Panc1 (cell line): Measurements from ENCODE around the gene ANKRD18B. TPM values are rescaled to one million over a fixed set of nuclear protein-coding genes. Genes with fewer than 3 reads are reported as not detected.
A peak's percentile ranks its signal among the peaks of the same experiment; 100 is the strongest.
"Not testable (repeated sequence)": the region's sequence is repeated elsewhere in the genome, so short reads cannot be mapped to it uniquely, and the experiment has no call there.

Experiments
- ATAC-seq: fragments of 200-7000 bp; cut with Tn5 transposase; 2 replicates; pipeline ENCODE4 v1.9.1; 2020; ENCODE audit warnings: mild to moderate bottlenecking, moderate library complexity
- BruUV-seq: library from RNA; stranded (reverse); fragments of 400-500 nt; replicated peaks from 2 replicates; lab custom pipeline; 2021; lab: Mats Ljungman, UMichigan
- CTCF ChIA-PET: fragments of 300-600 bp; sonication (Branson Sonifier 250); formaldehyde crosslinking; loops from one replicate; lab custom pipeline; 2022; ENCODE audit warnings: antibody characterized with exemption; lab: Charles Lee
- POLR2A ChIA-PET: fragments of 300-600 bp; sonication (Branson Sonifier 250); formaldehyde crosslinking; loops from one replicate; lab custom pipeline; 2022; ENCODE audit warnings: antibody characterized with exemption; lab: Charles Lee
- DNase-seq: peaks from one replicate; pipeline ENCODE4 v3.0.0-alpha.2; 2010; ENCODE audit warnings: low read depth, low spot score
- H3K27ac ChIP-seq: 2 replicates; pipeline ENCODE4 v1.5.1; 2011; ENCODE audit warnings: mild to moderate bottlenecking, low read length, inconsistent platforms
- H3K27me3 ChIP-seq: fragments of 200-500 bp; sonication (Bioruptor generic); 2 replicates; pipeline ENCODE4 v1.6.0; 2014; ENCODE audit warnings: low read length, inconsistent platforms; ENCODE audit not compliant: control insufficient read depth, insufficient read depth
- H3K36me3 ChIP-seq: fragments of 200-500 bp; sonication (Bioruptor generic); 2 replicates; pipeline ENCODE4 v1.5.1; 2014; ENCODE audit warnings: inconsistent platforms, mild to moderate bottlenecking, low read length, moderate library complexity; ENCODE audit not compliant: control insufficient read depth, insufficient read depth
- H3K4me1 ChIP-seq: 2 replicates; pipeline ENCODE4 v1.5.1; 2011; ENCODE audit warnings: inconsistent platforms, mild to moderate bottlenecking, low read length, moderate library complexity; ENCODE audit not compliant: control insufficient read depth, insufficient read depth
- H3K4me3 ChIP-seq, 2 experiments: 2 replicates each; pipeline ENCODE4 v1.5.1; 2011 to 2012; ENCODE audit warnings: low read depth in 2 of 2, low read length in 2 of 2, mild to moderate bottlenecking in 2 of 2, inconsistent platforms in 1 of 2, moderate library complexity in 1 of 2
- H3K9me3 ChIP-seq: fragments of 200-500 bp; sonication (Bioruptor generic); 2 replicates; pipeline ENCODE4 v1.5.1; 2014; ENCODE audit warnings: low read depth, mild to moderate bottlenecking, inconsistent platforms, low read length, moderate library complexity; ENCODE audit not compliant: control insufficient read depth, insufficient read depth
- CTCF ChIP-seq: fragments of 450-650 bp; IDR thresholded peaks from 2 replicates; pipeline ENCODE4 v1.5.1; 2017; ENCODE audit warnings: mild to moderate bottlenecking
- POLR2AphosphoS5 ChIP-seq: IDR thresholded peaks from 2 replicates; pipeline ENCODE4 v1.6.1; 2012; ENCODE audit warnings: mild to moderate bottlenecking, low read depth, low read length, moderate library complexity
- REST ChIP-seq, 2 experiments: IDR thresholded peaks; 2 replicates each; pipeline ENCODE4 v1.6.1; 2011 to 2012; ENCODE audit warnings: low read depth in 2 of 2, control low read depth in 1 of 2, low read length in 1 of 2, mild to moderate bottlenecking in 1 of 2, moderate library complexity in 1 of 2; ENCODE audit not compliant: insufficient read depth in 1 of 2
- SIN3A ChIP-seq: IDR thresholded peaks from 2 replicates; pipeline ENCODE4 v1.6.1; 2012; ENCODE audit warnings: low read depth, mild to moderate bottlenecking, low read length, moderate library complexity, borderline replicate concordance; ENCODE audit not compliant: insufficient read depth
- TCF7L2 ChIP-seq: IDR thresholded peaks from 2 replicates; pipeline ENCODE4 v1.6.1; 2011; ENCODE audit warnings: mild to moderate bottlenecking, low read depth, low read length, inconsistent platforms
- in situ Hi-C: cut with HindIII; loops from 2 replicates; pipeline ENCODE4 v1.10.0; 2016; ENCODE audit warnings: low sequenced_read_pairs, low pct_unique_long_range_greater_than_20kb
- intact Hi-C: fragments of 100-400 bp; cut with micrococcal nuclease; formaldehyde crosslinking; loops from one replicate; pipeline ENCODE4 v1.10.0; 2022; ENCODE audit not compliant: unreplicated experiment
- total RNA-seq: library from RNA; stranded (reverse); gene quantifications from one replicate; pipeline ENCODE4 v1.2.1, GENCODE V29; 2021; ENCODE audit not compliant: unreplicated experiment

Gene ANKRD18B
- total RNA-seq, 1 experiment from 2014 or later = 7.3 TPM

- BruUV-seq = no TSS peak
- POLR2A ChIA-PET = interaction anchor here (0.6 kb wide), 1 partner anchor 966 kb away, joined by 4 read pairs; no protein-coding TSS in a partner anchor
- Histone ChIP-seq H3K4me3 (no peak overlapping the region), H3K4me1 (no peaks in the 10 kb centered on the region), H3K36me3 (no peaks in the 10 kb centered on the region), H3K9me3 (no peaks in the 10 kb centered on the region), H3K27me3 (no peaks in the 10 kb centered on the region), H3K27ac (no peak overlapping the region)
- TF ChIP-seq TCF7L2 (no peak), CTCF (peak; percentile 77), POLR2AphosphoS5 (no peak)
- in situ Hi-C loops (no loop called here), intact Hi-C loops (no loop called here)
- CTCF ChIA-PET = interaction anchor here (0.6 to 1.2 kb wide), 4 partner anchors 15 to 159 kb away, joined by 3 to 4 read pairs (median 4); partner anchors contain the start of gene AQP7
- DNase-seq (no peak), ATAC-seq (peak; percentile 85)
Observed at GRCh38 chr9:33517373-33517772, 6.7 kb upstream of the ANKRD18B start.

GRCh38 chr9:33517934-33518577, 6.0 kb upstream of the ANKRD18B start:
- H3K27me3 ChIP-seq, H3K36me3 ChIP-seq, intact Hi-C loops, H3K4me1 ChIP-seq, in situ Hi-C loops, POLR2A ChIA-PET, BruUV-seq, H3K9me3 ChIP-seq, H3K4me3 ChIP-seq, H3K27ac ChIP-seq, DNase-seq, ATAC-seq: not testable (repeated sequence)
- CTCF ChIA-PET = interaction anchor here (0.6 to 1.2 kb wide), 2 partner anchors 115 to 160 kb away, joined by 4 read pairs; partner anchors contain the start of gene AQP7

GRCh38 chr9:33521861-33522260, 2.2 kb upstream of the ANKRD18B start:
- intact Hi-C loops = loop anchor here (5.0 kb wide), 1 partner anchor 200 kb away; no protein-coding TSS in a partner anchor
- H3K27me3 ChIP-seq, DNase-seq, POLR2A ChIA-PET, ATAC-seq, BruUV-seq, H3K4me1 ChIP-seq, H3K4me3 ChIP-seq, H3K36me3 ChIP-seq, CTCF ChIA-PET, H3K27ac ChIP-seq, in situ Hi-C loops, H3K9me3 ChIP-seq: not testable (repeated sequence)

GRCh38 chr9:33524306-33524947, 376 bp downstream of the ANKRD18B start:
- ATAC-seq (peak; percentile 44), DNase-seq (no peak)
- ChIA-PET POLR2A (interaction anchor here (0.6 kb wide), 1 partner anchor 132 kb away, joined by 3 read pairs; no protein-coding TSS in a partner anchor), CTCF (interaction anchor here (0.6 to 3.0 kb wide), 5 partner anchors 71 to 232 kb away, joined by 3 to 9 read pairs (median 5); no protein-coding TSS in a partner anchor)
- in situ Hi-C loops = no loop called here
- H3K27ac ChIP-seq = peak overlapping the region; percentile 23; the same call in 1 of the 2 replicates
- H3K36me3 ChIP-seq = no peaks in the 10 kb centered on the region
- intact Hi-C loops = loop anchor here (5.0 kb wide), 1 partner anchor 198 kb away; no protein-coding TSS in a partner anchor
- no peaks in the 10 kb centered on the region for H3K4me1 ChIP-seq
- H3K4me3 ChIP-seq = peak overlapping the region; percentile 46 to 53
- H3K27me3 ChIP-seq = no peaks in the 10 kb centered on the region; the same call in 1 of the 2 replicates
- H3K9me3 ChIP-seq = no peaks in the 10 kb centered on the region
- TF ChIP-seq CTCF = no peak
- TF ChIP-seq SIN3A = no peak
- no peak for TF ChIP-seq POLR2AphosphoS5
- no peak for TF ChIP-seq TCF7L2
- no peak for TF ChIP-seq REST (IDR thresholded peaks at IDR 0.05; ENCODE audit: insufficient read depth in 1 of 2, low read depth in 2 of 2, low read length in 1 of 2)
- no TSS peak for BruUV-seq
